Omental fat pad (tissue), 4 donors: Measurements from ENCODE around the gene GRHL1. TPM values are rescaled to one million over a fixed set of nuclear protein-coding genes. Genes with fewer than 3 reads are reported as not detected.
A peak's percentile ranks its signal among the peaks of the same experiment; 100 is the strongest.

ENCODE experiments used
- ATAC-seq: fragments of 150-250 bp; one replicate; pipeline ENCODE4 v1.9.1; 2016; ENCODE audit warnings: mild to moderate bottlenecking, moderate library complexity; ENCODE audit not compliant: low FRiP score
- DNase-seq: peaks from one replicate; pipeline ENCODE4 v3.0.0-alpha.2; 2019; ENCODE audit warnings: low spot score
- CTCF ChIP-seq, 3 donors: fragments of 450-650 bp; IDR thresholded peaks; one replicate each; pipeline ENCODE4 v1.5.1; 2016 to 2017; ENCODE audit warnings: antibody characterized with exemption in 3 of 3, mild to moderate bottlenecking in 3 of 3, moderate library complexity in 2 of 3
- total RNA-seq, 4 donors: library from RNA; depleted of rRNA; stranded (reverse); fragments of >200 nt; gene quantifications; one replicate each; pipeline ENCODE4 v1.1.0, GENCODE V29; 2016

Gene GRHL1
- total RNA-seq, 4 donors from 2014 or later = 0.95 to 15.1 (median 5.1) TPM

- peak; percentile 95 for DNase-seq
- peak; percentile 84 for ATAC-seq
- no peak for TF ChIP-seq CTCF (IDR thresholded peaks at IDR 0.05)
These were observed 92.6 kb downstream of the GRHL1 start for GRCh38 chr2:10043906-10044601.

GRCh38 chr2:10045561-10046355, 94.3 kb downstream of the GRHL1 start:
- ATAC-seq (no peak), DNase-seq (no peak)
- no peak for TF ChIP-seq CTCF (IDR thresholded peaks at IDR 0.05)

- no peak for TF ChIP-seq CTCF (IDR thresholded peaks at IDR 0.05)
- DNase-seq (no peak), ATAC-seq (no peak)
These were observed 95.4 kb downstream of the GRHL1 start for GRCh38 chr2:10046931-10047330.

- ATAC-seq = no peak
- DNase-seq = no peak
- TF ChIP-seq CTCF (IDR thresholded peaks at IDR 0.05) = no peak
These were observed 96.4 kb downstream of the GRHL1 start for GRCh38 chr2:10047616-10048500.

- DNase-seq = no peak
- ATAC-seq = no peak
- TF ChIP-seq CTCF (IDR thresholded peaks at IDR 0.05) = peak in 1 of 3 donors; percentile 1
These were observed 97.1 kb downstream of the GRHL1 start for GRCh38 chr2:10048501-10049171.

Other genes with a start within 250 kb of the GRHL1 start
- gene TAF1B, start 108.2 kb upstream of the GRHL1 start, total RNA-seq = 10 to 100 TPM; 16.1 to 21.1 (median 19.1) TPM
- gene KLF11, start 91.9 kb downstream of the GRHL1 start, total RNA-seq = 10 to 100 TPM; 35.8 to 63.6 (median 37.3) TPM
- 1 to 10 TPM in 2 of 4 donors, under 1 TPM in 2; 0.63 to 2.7 (median 1.2) TPM for gene CYS1, start 128.7 kb downstream of the GRHL1 start, total RNA-seq
- 1 to 10 TPM in 3 of 4 donors, under 1 TPM in 1; 0.46 to 9.8 (median 1.5) TPM for gene RRM2, start 171.0 kb downstream of the GRHL1 start, total RNA-seq